ENCODE data around the gene SOX8. TPM values are rescaled to one million over a fixed set of nuclear protein-coding genes. Genes with fewer than 3 reads are reported as not detected.
"Not testable (repeated sequence)": the region's sequence is repeated elsewhere in the genome, so short reads cannot be mapped to it uniquely, and the experiment has no call there.

Gene SOX8
- total and polyA plus RNA-seq, 9 donors, result 0.08 to 0.52 (median 0.32) TPM

DNA sequence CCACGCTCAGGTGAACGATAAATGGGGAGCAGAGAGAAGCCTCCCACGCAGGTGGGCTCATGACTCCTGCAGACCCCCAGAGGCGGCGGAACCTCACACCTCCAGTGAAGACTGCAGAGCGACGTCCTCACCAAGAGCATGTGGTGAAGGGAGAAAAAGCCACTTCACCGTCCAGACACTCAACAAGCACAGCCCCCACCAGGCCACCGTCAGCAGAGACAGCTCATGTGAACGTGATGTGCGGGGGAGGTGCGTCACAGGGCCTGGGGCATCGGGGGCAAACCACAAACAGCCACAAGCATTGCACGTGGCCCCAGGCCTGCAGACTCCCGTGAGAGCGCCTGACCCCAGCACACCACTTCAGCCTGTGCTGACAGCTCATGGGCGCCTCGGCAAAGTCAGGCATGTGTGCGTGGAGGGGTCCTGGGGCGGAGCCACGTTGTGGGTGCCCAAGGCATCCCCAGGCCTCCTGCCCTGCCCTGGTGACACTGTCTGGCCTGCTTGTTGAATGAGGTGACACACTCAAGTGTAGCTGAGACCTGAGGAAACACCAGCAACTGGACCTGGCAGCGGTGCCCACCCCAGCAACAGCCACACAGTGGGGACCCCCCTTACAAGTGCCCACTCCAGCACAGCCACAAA, 29.8 kb upstream of the SOX8 start:
- H3K4me1 ChIP-seq (ENCODE audit: insufficient read depth), result no peaks in the 10 kb centered on the region
- no peak overlapping the region for H3K27ac ChIP-seq
- DNase-seq, result no peak
- no peak overlapping the region for H3K4me3 ChIP-seq
- TF ChIP-seq POLR2A (IDR thresholded peaks at IDR 0.05) (no peak), CTCF (IDR thresholded peaks at IDR 0.05) (no peak), EP300 (IDR thresholded peaks at IDR 0.05) (no peak)
- H3K36me3 ChIP-seq, result no peaks in the 10 kb centered on the region
- H3K27me3 ChIP-seq, result no peaks in the 10 kb centered on the region
- no peaks in the 10 kb centered on the region for H3K9me3 ChIP-seq
- WGBS, 3 donors, result 82 to 91% (median 87%) methylated on average over 18 to 22 of the region's 22 CpGs
- intact Hi-C loops (cut with DNase I), result no loop called here

GRCh38 chr16:952321-952720, 29.2 kb upstream of the SOX8 start:
- Histone ChIP-seq H3K4me3 (no peak overlapping the region), H3K36me3 (no peaks in the 10 kb centered on the region), H3K9me3 (no peaks in the 10 kb centered on the region), H3K4me1 (ENCODE audit: insufficient read depth) (no peaks in the 10 kb centered on the region), H3K27me3 (no peaks in the 10 kb centered on the region), H3K27ac (no peak overlapping the region)
- 90 to 99% (median 95%) methylated on average over 12 of the region's 12 CpGs for WGBS, 3 donors
- DNase-seq, result no peak
- TF ChIP-seq CTCF (IDR thresholded peaks at IDR 0.05) (no peak), POLR2A (IDR thresholded peaks at IDR 0.05) (no peak), EP300 (IDR thresholded peaks at IDR 0.05) (no peak)
- intact Hi-C loops (cut with DNase I), result no loop called here

DNA sequence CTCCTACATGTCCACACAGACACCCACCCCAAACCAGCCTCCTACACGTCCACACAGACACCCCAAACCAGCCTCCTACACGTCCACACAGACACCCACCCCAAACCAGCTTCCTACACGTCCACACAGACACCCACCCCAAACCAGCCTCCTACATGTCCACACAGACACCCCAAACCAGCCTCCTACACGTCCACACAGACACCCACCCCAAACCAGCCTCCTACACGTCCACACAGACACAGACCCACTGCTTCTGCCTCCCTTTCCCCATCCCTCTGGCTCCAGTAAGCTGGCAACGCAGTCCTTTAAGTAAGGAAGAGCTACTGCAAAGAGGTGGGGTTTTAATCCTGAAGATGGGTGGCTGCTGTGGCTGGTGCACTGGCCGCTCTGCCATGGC, 27.8 kb upstream of the SOX8 start:
- DNase-seq; H3K4me1 ChIP-seq (ENCODE audit: insufficient read depth); H3K36me3 ChIP-seq; intact Hi-C loops (cut with DNase I); H3K4me3 ChIP-seq; H3K9me3 ChIP-seq; H3K27me3 ChIP-seq; H3K27ac ChIP-seq: not testable (repeated sequence)
- 80 to 94% (median 93%) methylated on average over 3 to 6 of the region's 7 CpGs for WGBS, 3 donors

DNA sequence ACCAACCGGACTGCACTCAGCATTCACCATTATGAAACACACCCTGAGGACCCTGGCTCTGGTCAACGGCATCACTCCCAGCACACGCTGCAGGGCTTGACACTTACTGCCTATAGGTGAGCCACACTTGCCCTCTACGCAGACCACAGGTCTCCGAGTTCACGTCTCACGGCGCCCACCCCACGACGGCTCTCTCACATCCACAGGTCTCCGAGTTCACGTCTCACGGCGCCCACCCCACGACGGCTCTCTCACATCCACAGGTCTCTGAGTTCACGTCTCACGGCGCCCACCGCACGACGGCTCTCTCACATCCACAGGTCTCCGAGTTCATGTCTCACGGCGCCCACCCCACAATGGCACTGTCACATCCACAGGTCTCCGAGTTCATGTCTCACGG, 25.8 kb upstream of the SOX8 start:
- H3K9me3 ChIP-seq; intact Hi-C loops (cut with DNase I); H3K27me3 ChIP-seq; H3K36me3 ChIP-seq; H3K27ac ChIP-seq; DNase-seq; H3K4me1 ChIP-seq (ENCODE audit: insufficient read depth); H3K4me3 ChIP-seq: not testable (repeated sequence)
- WGBS, 3 donors, result 94 to 95% (median 94%) methylated on average over 27 of the region's 27 CpGs

DNA sequence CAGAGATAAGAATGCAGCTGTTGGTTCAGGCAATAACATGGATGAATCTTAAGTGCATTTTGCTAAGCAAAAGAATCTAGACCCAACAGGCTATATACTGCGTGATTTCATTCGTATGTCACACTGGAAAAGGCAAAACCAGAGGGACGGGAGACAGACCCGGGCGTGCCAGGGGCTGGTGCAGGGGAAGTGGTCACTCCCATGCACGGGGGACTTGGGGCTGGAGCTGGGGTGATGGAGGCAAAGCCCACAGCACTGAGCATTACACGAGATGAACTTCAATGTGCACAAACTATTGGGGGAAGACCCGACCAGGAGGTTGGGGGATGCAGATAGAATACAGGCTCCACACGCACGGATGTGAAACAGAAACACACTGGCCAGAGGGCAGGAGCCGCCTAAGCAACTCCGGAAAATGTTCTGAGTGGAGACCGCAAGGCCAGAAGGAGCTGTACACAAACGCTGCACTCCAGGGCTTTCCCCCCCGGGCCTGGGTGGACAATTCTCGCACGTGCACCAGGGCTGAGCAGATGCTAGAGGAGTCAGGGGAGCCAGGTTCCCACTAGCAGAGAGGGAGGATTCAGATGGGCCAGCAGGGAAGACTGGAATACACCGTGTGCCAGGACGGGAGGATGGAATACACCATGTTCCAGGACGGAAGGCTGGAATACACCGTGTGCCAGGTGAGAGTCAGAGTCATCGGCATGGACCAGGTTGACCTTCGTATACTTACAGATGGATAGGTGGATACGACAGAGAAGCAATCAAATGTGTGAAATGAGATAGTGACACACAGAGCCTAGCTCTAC, 22.1 kb upstream of the SOX8 start:
- Histone ChIP-seq H3K9me3 (no peaks in the 10 kb centered on the region), H3K36me3 (no peaks in the 10 kb centered on the region), H3K27me3 (no peaks in the 10 kb centered on the region), H3K27ac (no peak overlapping the region), H3K4me3 (no peak overlapping the region), H3K4me1 (ENCODE audit: insufficient read depth) (peaks cover 7% of the 10 kb centered on the region)
- DNase-seq, result peak in 1 of 5 donors; percentile 4
- intact Hi-C loops (cut with DNase I), result no loop called here
- TF ChIP-seq CTCF (IDR thresholded peaks at IDR 0.05) (no peak), EP300 (IDR thresholded peaks at IDR 0.05) (no peak), POLR2A (IDR thresholded peaks at IDR 0.05) (no peak)
- 55 to 80% (median 74%) methylated on average over 24 of the region's 24 CpGs for WGBS, 3 donors
